Mesenchymal stem cell (in vitro differentiated cells and primary cell): ENCODE measurements around the gene CCNF.
"Not testable (repeated sequence)": the region's sequence is repeated elsewhere in the genome, so short reads cannot be mapped to it uniquely, and the experiment has no call there.

Experiments used
- DNase-seq: peaks from one replicate; pipeline ENCODE4 v3.0.0-alpha.2; 2013
- H2AFZ ChIP-seq: one replicate; pipeline ENCODE4 v1.6.1; 2013; ENCODE audit warnings: low read depth, mild to moderate bottlenecking, control low read depth, inconsistent platforms, low read length, moderate library complexity
- H2AK5ac ChIP-seq: 2 replicates; pipeline ENCODE4 v1.6.1; 2013; ENCODE audit warnings: low read length, moderate library complexity, mild to moderate bottlenecking, inconsistent platforms; ENCODE audit not compliant: severe bottlenecking
- H2BK120ac ChIP-seq: one replicate; pipeline ENCODE4 v1.6.1; 2013; ENCODE audit warnings: low read depth, mild to moderate bottlenecking, inconsistent platforms, low read length, moderate library complexity
- H2BK12ac ChIP-seq, 2 experiments: one replicate each; pipeline ENCODE4 v1.6.1; 2013; ENCODE audit warnings: inconsistent platforms in 2 of 2, low read length in 2 of 2, mild to moderate bottlenecking in 2 of 2, moderate library complexity in 2 of 2, control low read depth in 1 of 2
- H2BK15ac ChIP-seq: one replicate; pipeline ENCODE4 v1.6.1; 2013; ENCODE audit warnings: mild to moderate bottlenecking, low read depth, inconsistent platforms; ENCODE audit not compliant: poor library complexity, severe bottlenecking
- H2BK5ac ChIP-seq: 2 replicates; pipeline ENCODE4 v1.6.1; 2013; ENCODE audit warnings: low read depth, mild to moderate bottlenecking, low read length, control low read depth, inconsistent platforms; ENCODE audit not compliant: poor library complexity, severe bottlenecking
- H3K14ac ChIP-seq, 2 experiments: one replicate each; pipeline ENCODE4 v1.6.1; 2013; ENCODE audit warnings: inconsistent platforms in 2 of 2, low read length in 2 of 2, control low read depth in 1 of 2, mild to moderate bottlenecking in 1 of 2, moderate library complexity in 1 of 2
- H3K18ac ChIP-seq, 2 experiments: one replicate each; pipeline ENCODE4 v1.6.1; 2013; ENCODE audit warnings: inconsistent platforms in 2 of 2, low read length in 2 of 2, control low read depth in 1 of 2, low read depth in 1 of 2, mild to moderate bottlenecking in 1 of 2
- H3K23ac ChIP-seq, 2 experiments: one replicate each; pipeline ENCODE4 v1.6.1; 2013; ENCODE audit warnings: inconsistent platforms in 2 of 2, low read length in 2 of 2, mild to moderate bottlenecking in 2 of 2, moderate library complexity in 2 of 2, control low read depth in 1 of 2
- H3K27ac ChIP-seq: 2 replicates; pipeline ENCODE4 v1.5.1; 2013; ENCODE audit warnings: mild to moderate bottlenecking, moderate library complexity, low read length, control low read depth, inconsistent platforms; ENCODE audit not compliant: poor library complexity, severe bottlenecking
- H3K27me3 ChIP-seq, 2 experiments: 2 replicates each; pipeline versions ENCODE4 v1.6.1 to v1.7.0; 2013; ENCODE audit warnings: low read length in 2 of 2, mild to moderate bottlenecking in 2 of 2, moderate library complexity in 2 of 2, control low read depth in 1 of 2, inconsistent platforms in 1 of 2; ENCODE audit not compliant: control insufficient read depth in 1 of 2, insufficient read depth in 1 of 2
- H3K36me3 ChIP-seq, 2 experiments: 2 replicates each; pipeline versions ENCODE4 v1.6.1 to v1.7.0; 2013; ENCODE audit warnings: low read length in 2 of 2, control low read depth in 1 of 2, inconsistent platforms in 1 of 2, low read depth in 1 of 2, mild to moderate bottlenecking in 1 of 2; ENCODE audit not compliant: insufficient read depth in 2 of 2, control insufficient read depth in 1 of 2
- H3K4ac ChIP-seq, 2 experiments: one replicate each; pipeline ENCODE4 v1.6.1; 2013; ENCODE audit warnings: inconsistent platforms in 2 of 2, low read length in 2 of 2, mild to moderate bottlenecking in 2 of 2, moderate library complexity in 2 of 2, control low read depth in 1 of 2, low read depth in 1 of 2
- H3K4me1 ChIP-seq: 2 replicates; pipeline ENCODE4 v1.6.1; 2013; ENCODE audit warnings: low read depth, low read length, control low read depth; ENCODE audit not compliant: control insufficient read depth, insufficient read depth
- H3K4me2 ChIP-seq: 2 replicates; pipeline ENCODE4 v1.6.1; 2013; ENCODE audit warnings: low read length, mild to moderate bottlenecking, inconsistent platforms; ENCODE audit not compliant: poor library complexity, severe bottlenecking
- H3K4me3 ChIP-seq, 2 experiments: 2 replicates each; pipeline versions ENCODE4 v1.5.1 to v1.7.0; 2013; ENCODE audit warnings: low read length in 2 of 2, mild to moderate bottlenecking in 2 of 2, control low read depth in 1 of 2, low read depth in 1 of 2; ENCODE audit not compliant: insufficient read depth in 1 of 2
- H3K79me1 ChIP-seq: replicated peaks from 2 replicates; pipeline ENCODE4 v1.6.1; 2013; ENCODE audit warnings: mild to moderate bottlenecking, control low read depth, low read length, inconsistent platforms; ENCODE audit not compliant: poor library complexity, severe bottlenecking
- H3K9ac ChIP-seq: 2 replicates; pipeline ENCODE4 v1.7.0; 2013; ENCODE audit warnings: mild to moderate bottlenecking, low read length, moderate library complexity
- H3K9me3 ChIP-seq: 2 replicates; pipeline ENCODE4 v1.7.0; 2013; ENCODE audit warnings: mild to moderate bottlenecking, low read length; ENCODE audit not compliant: control insufficient read depth
- H4K8ac ChIP-seq: one replicate; pipeline ENCODE4 v1.6.1; 2013; ENCODE audit warnings: inconsistent platforms, mild to moderate bottlenecking, low read length, moderate library complexity
- H4K91ac ChIP-seq: one replicate; pipeline ENCODE4 v1.6.1; 2013; ENCODE audit warnings: mild to moderate bottlenecking, low read length, inconsistent platforms
- WGBS: methylation state at CpG from one replicate; pipeline ENCODE4 v1.1.7; 2013; ENCODE audit warnings: mixed read lengths; 5-methylcytosine and 5-hydroxymethylcytosine counted together

Gene CCNF

GRCh38 chr16:2385190-2385836 lies 43.9 kb upstream of the CCNF start:
- no peak overlapping the region for H3K4me2 ChIP-seq
- no peak overlapping the region for H3K27ac ChIP-seq
- no peak overlapping the region for H2BK15ac ChIP-seq
- H3K14ac ChIP-seq: no peak overlapping the region
- no peak overlapping the region for H3K4me3 ChIP-seq
- H3K9ac ChIP-seq: no peak overlapping the region
- no peaks in the 10 kb centered on the region for H3K27me3 ChIP-seq
- no peak overlapping the region for H3K4ac ChIP-seq
- H2AFZ ChIP-seq: no peak overlapping the region
- no peak overlapping the region for H3K18ac ChIP-seq
- H2BK12ac ChIP-seq: no peak overlapping the region
- no peak overlapping the region for H3K23ac ChIP-seq
- H4K91ac ChIP-seq: no peak overlapping the region
- H3K79me1 ChIP-seq: no peaks in the 10 kb centered on the region
- 54% methylated on average over 3 of the region's 3 CpGs for WGBS
- no peak overlapping the region for H4K8ac ChIP-seq
- no peak for DNase-seq
- H2BK120ac ChIP-seq: no peak overlapping the region
- no peak overlapping the region for H2BK5ac ChIP-seq
- H3K36me3 ChIP-seq: no peaks in the 10 kb centered on the region
- peaks cover 2% of the 10 kb centered on the region for H3K4me1 ChIP-seq
- no peak overlapping the region for H2AK5ac ChIP-seq
- H3K9me3 ChIP-seq: peaks cover 4% of the 10 kb centered on the region

GRCh38 chr16:2385982-2386381 lies 43.3 kb upstream of the CCNF start:
- H2BK120ac ChIP-seq, H2AK5ac ChIP-seq, H3K27me3 ChIP-seq, H3K18ac ChIP-seq, H3K4me2 ChIP-seq, H3K27ac ChIP-seq, H3K4me1 ChIP-seq, H3K36me3 ChIP-seq, H3K4me3 ChIP-seq, H3K23ac ChIP-seq, H4K91ac ChIP-seq, H3K9ac ChIP-seq, H3K4ac ChIP-seq, H3K79me1 ChIP-seq, H2AFZ ChIP-seq, H2BK5ac ChIP-seq, H3K14ac ChIP-seq, DNase-seq, H2BK12ac ChIP-seq, H2BK15ac ChIP-seq, H4K8ac ChIP-seq, H3K9me3 ChIP-seq: not testable (repeated sequence)
- 78% methylated on average over 19 of the region's 19 CpGs for WGBS

GRCh38 chr16:2386990-2387389 lies 42.3 kb upstream of the CCNF start:
- Histone ChIP-seq H3K4me1 (peaks cover 2% of the 10 kb centered on the region), H3K27me3 (no peaks in the 10 kb centered on the region), H2BK120ac (no peak overlapping the region), H3K18ac (no peak overlapping the region), H3K4me2 (no peak overlapping the region), H3K27ac (no peak overlapping the region), H4K91ac (no peak overlapping the region), H2BK15ac (no peak overlapping the region), H3K9me3 (peaks cover 4% of the 10 kb centered on the region), H3K23ac (no peak overlapping the region), H3K36me3 (no peaks in the 10 kb centered on the region), H2BK12ac (no peak overlapping the region), H4K8ac (no peak overlapping the region), H2AK5ac (no peak overlapping the region), H3K79me1 (no peaks in the 10 kb centered on the region), H2BK5ac (no peak overlapping the region), H3K14ac (no peak overlapping the region), H3K4ac (no peak overlapping the region), H3K4me3 (no peak overlapping the region), H3K9ac (no peak overlapping the region), H2AFZ (no peak overlapping the region)
- no peak for DNase-seq
- WGBS: 26% methylated on average over 3 of the region's 3 CpGs

GRCh38 chr16:2388139-2388874 lies 40.9 kb upstream of the CCNF start:
- 76% methylated on average over 2 of the region's 3 CpGs for WGBS
- H3K79me1 ChIP-seq: no peaks in the 10 kb centered on the region
- no peak overlapping the region for H3K14ac ChIP-seq

More at GRCh38 chr16:2388139-2388874, 40.9 kb upstream of the CCNF start:
- H2AK5ac ChIP-seq: no peak overlapping the region
- H3K4me1 ChIP-seq: peaks cover 2% of the 10 kb centered on the region
- no peak overlapping the region for H4K91ac ChIP-seq
- peaks cover 4% of the 10 kb centered on the region for H3K9me3 ChIP-seq
- H3K23ac ChIP-seq: no peak overlapping the region
- H2BK120ac ChIP-seq: no peak overlapping the region
- no peak overlapping the region for H2BK12ac ChIP-seq
- no peaks in the 10 kb centered on the region for H3K36me3 ChIP-seq
- no peak overlapping the region for H3K4me2 ChIP-seq
- peak overlapping the region; percentile 30 for H3K9ac ChIP-seq
- H3K4me3 ChIP-seq: no peak overlapping the region
- H2BK15ac ChIP-seq: no peak overlapping the region
- H3K18ac ChIP-seq: no peak overlapping the region
- no peak overlapping the region for H3K4ac ChIP-seq
- H3K27me3 ChIP-seq: no peaks in the 10 kb centered on the region
- H4K8ac ChIP-seq: no peak overlapping the region
- peak overlapping the region; percentile 12 for H3K27ac ChIP-seq
- no peak for DNase-seq
- H2AFZ ChIP-seq: no peak overlapping the region
- H2BK5ac ChIP-seq: no peak overlapping the region
